Heart left ventricle (tissue), 13 donors: ENCODE results near the gene PKD1.
"Not testable (repeated sequence)": the region's sequence is repeated elsewhere in the genome, so short reads cannot be mapped to it uniquely, and the experiment has no call there.

Experiments
- CTCF ChIP-seq, 12 donors: fragments of 200-600 bp; sonication (generic) in 4 of 12; IDR thresholded peaks; one replicate each; pipeline versions ENCODE4 v1.5.0 to v1.8.0; 2018 to 2022; ENCODE audit warnings: antibody characterized with exemption in 12 of 12, mild to moderate bottlenecking in 5 of 12
- POLR2A ChIP-seq, 2 donors: fragments of 450-650 bp; IDR thresholded peaks; one replicate each; pipeline ENCODE4 v1.6.1; 2017; ENCODE audit warnings: antibody characterized with exemption in 2 of 2, mild to moderate bottlenecking in 2 of 2, moderate library complexity in 2 of 2
- donor health status: ischemic (EF 13 %, LVEDD 7.1; RV severe dilation, severe dysfunction).
- donor health status: DM: no; HTN: yes; CAD: no.
- donor health status: DM: no; HTN: no; CAD: no.
- donor health status: ischemic (EF 25% LVEDD 6.9; RV normal size, moderate dysfunction).
- donor health status: ischemic (EF 25% LVEDD 5.7; RV mildly dilated, moderate dysfunction).
- donor health status: ischemic (EF 35%, LVEDD 5.7; RV mildly dilated, moderate dysfunction).
- donor health status: nonischemic (EF 11% LVEDD 7.7; RV severe dilation, severe dysfunction).
- donor health status: DM: yes; HTN: yes; CAD: no.
- donor health status: PGD.
- donor health status: ischemic (EF 29% LVEDD 5.4; RV normal size, mild dysfunction).
- donor health status: nonischemic (EF 23%, LVEDD 6.1; RV moderate dilation, normal function).

- TF ChIP-seq CTCF, POLR2A (IDR thresholded peaks at IDR 0.05): not testable (repeated sequence)
These were observed 1.9 kb downstream of the PKD1 start for GRCh38 chr16:2133797-2134196.
